Nasal cavity respiratory epithelium epithelial cell of viscerocranial mucosa (primary cell): Measurements from ENCODE around the gene EIF4G2. TPM values are rescaled to one million over a fixed set of nuclear protein-coding genes. Genes with fewer than 3 reads are reported as not detected.

Experiments
- total RNA-seq: library from RNA; depleted of rRNA; stranded (reverse); fragments of >200 nt; gene quantifications from 2 replicates; pipeline ENCODE4 v1.2.3, GENCODE V29; 2014

Gene EIF4G2
- total RNA-seq = 536 and 1,134 TPM in 2 replicates

GRCh38 chr11:10808553-10809372 is at the start of gene EIF4G2:
Gene EIF4G2 (minus strand): TSS chr11:10808926.

GRCh38 chr11:10857709-10858438 is 49.1 kb upstream of the EIF4G2 start, which contains the start of gene ZBED5:
Gene ZBED5 (minus strand): TSS chr11:10858053. CDS start chr11:10854945, 3,108 bp downstream.

GRCh38 chr11:10750838-10751580 is 57.7 kb downstream of the EIF4G2 start, which contains the start of gene CTR9:
Gene CTR9 (plus strand): TSS chr11:10751246. CDS start chr11:10751413, 167 bp downstream.

Other genes with a start within 250 kb of the EIF4G2 start
- not detected in 2 replicates for gene LYVE1, start 240.3 kb downstream of the EIF4G2 start, total RNA-seq
- 0.50 and 0.68 TPM in 2 replicates for gene IRAG1, start 115.2 kb downstream of the EIF4G2 start, total RNA-seq
- 35.3 and 45.1 TPM in 2 replicates for gene CTR9, start 57.7 kb downstream of the EIF4G2 start, total RNA-seq
- 18.8 and 38.9 TPM in 2 replicates for gene ZBED5, start 49.1 kb upstream of the EIF4G2 start, total RNA-seq